ENCODE data around the gene WDFY4. TPM values are rescaled to one million over a fixed set of nuclear protein-coding genes. Genes with fewer than 3 reads are reported as not detected.

WDFY4 gene
- polyA plus RNA-seq, 1 donor from 2014 or later, result not detected

GRCh38 chr10:48672596-48673265 is 11.9 kb upstream of the WDFY4 start:
- Histone ChIP-seq H3K27me3 (ENCODE audit: insufficient read depth, low read depth, low read length) (no peaks in the 10 kb centered on the region), H3K9me3 (ENCODE audit: low read length) (no peaks in the 10 kb centered on the region), H2AFZ (ENCODE audit: low read depth, low read length) (no peak overlapping the region), H3K36me3 (ENCODE audit: insufficient read depth, low read length) (no peaks in the 10 kb centered on the region), H3K27ac (ENCODE audit: low read length) (no peak overlapping the region), H3K4me2 (ENCODE audit: low read length) (no peak overlapping the region), H4K20me1 (ENCODE audit: insufficient read depth) (no peaks in the 10 kb centered on the region), H3K9ac (ENCODE audit: low read length) (no peak overlapping the region), H3K79me2 (replicated peaks; ENCODE audit: insufficient read depth, low read length) (no peaks in the 10 kb centered on the region), H3K4me3 (ENCODE audit: low read length) (no peak overlapping the region), H3F3A (ENCODE audit: insufficient read depth, low read length, poor library complexity, severe bottlenecking) (no peaks in the 10 kb centered on the region), H3K9me2 (ENCODE audit: insufficient read depth, low read length) (no peaks in the 10 kb centered on the region)
- TF ChIP-seq POLR2AphosphoS5 (IDR thresholded peaks at IDR 0.05) (no peak), RAD21 (conservative IDR thresholded peaks at IDR 0.05) (no peak), REST (IDR thresholded peaks at IDR 0.05; ENCODE audit: borderline replicate concordance) (no peak), EZH2 (IDR thresholded peaks at IDR 0.05; ENCODE audit: borderline replicate concordance, insufficient read depth, low read length, poor library complexity, severe bottlenecking) (no peak), EP300 (conservative IDR thresholded peaks at IDR 0.05; ENCODE audit: poor library complexity, severe bottlenecking) (no peak), TAF1 (IDR thresholded peaks at IDR 0.05; ENCODE audit: low read depth) (no peak), CTCF (IDR thresholded peaks at IDR 0.05; ENCODE audit: poor library complexity, severe bottlenecking) (no peak), SMC3 (conservative IDR thresholded peaks at IDR 0.05; ENCODE audit: poor library complexity) (no peak), MXI1 (conservative IDR thresholded peaks at IDR 0.05; ENCODE audit: poor library complexity, severe bottlenecking) (no peak)

- Histone ChIP-seq H3K27ac (ENCODE audit: low read length) (no peak overlapping the region), H3K79me2 (replicated peaks; ENCODE audit: insufficient read depth, low read length) (no peaks in the 10 kb centered on the region), H3K9me3 (ENCODE audit: low read length) (no peaks in the 10 kb centered on the region), H2AFZ (ENCODE audit: low read depth, low read length) (no peak overlapping the region), H3F3A (ENCODE audit: insufficient read depth, low read length, poor library complexity, severe bottlenecking) (no peaks in the 10 kb centered on the region), H4K20me1 (ENCODE audit: insufficient read depth) (no peaks in the 10 kb centered on the region), H3K9me2 (ENCODE audit: insufficient read depth, low read length) (no peaks in the 10 kb centered on the region), H3K4me2 (ENCODE audit: low read length) (no peak overlapping the region), H3K4me3 (ENCODE audit: low read length) (no peak overlapping the region), H3K27me3 (ENCODE audit: insufficient read depth, low read depth, low read length) (no peaks in the 10 kb centered on the region), H3K9ac (ENCODE audit: low read length) (no peak overlapping the region), H3K36me3 (ENCODE audit: insufficient read depth, low read length) (no peaks in the 10 kb centered on the region)
- no peak for TF ChIP-seq CTCF (IDR thresholded peaks at IDR 0.05; ENCODE audit: poor library complexity, severe bottlenecking)
- TF ChIP-seq MXI1 (conservative IDR thresholded peaks at IDR 0.05; ENCODE audit: poor library complexity, severe bottlenecking), result no peak
- TF ChIP-seq POLR2AphosphoS5 (IDR thresholded peaks at IDR 0.05), result no peak
- no peak for TF ChIP-seq EZH2 (IDR thresholded peaks at IDR 0.05; ENCODE audit: borderline replicate concordance, insufficient read depth, low read length, poor library complexity, severe bottlenecking)
- TF ChIP-seq SMC3 (conservative IDR thresholded peaks at IDR 0.05; ENCODE audit: poor library complexity), result no peak
- TF ChIP-seq TAF1 (IDR thresholded peaks at IDR 0.05; ENCODE audit: low read depth), result no peak
- no peak for TF ChIP-seq EP300 (conservative IDR thresholded peaks at IDR 0.05; ENCODE audit: poor library complexity, severe bottlenecking)
- TF ChIP-seq REST (IDR thresholded peaks at IDR 0.05; ENCODE audit: borderline replicate concordance), result no peak
- no peak for TF ChIP-seq RAD21 (conservative IDR thresholded peaks at IDR 0.05)
Measured at GRCh38 chr10:48677625-48678024, 7.0 kb upstream of the WDFY4 start.
